Measurements from ENCODE around the gene RAC2.

Gene RAC2

GRCh38 chr22:37231406-37232139 lies 12.5 kb downstream of the RAC2 start:
- TF ChIP-seq CTCF (IDR thresholded peaks at IDR 0.05) = no peak
- Histone ChIP-seq H3K27ac (no peak overlapping the region), H3K4me1 (no peaks in the 10 kb centered on the region), H3K4me3 (ENCODE audit: low read depth, low read length) (no peak overlapping the region), H2AFZ (no peak overlapping the region), H3K27me3 (ENCODE audit: control insufficient read depth, insufficient read depth, low read length) (no peaks in the 10 kb centered on the region), H3K36me3 (ENCODE audit: control insufficient read depth, insufficient read depth, low read length) (no peaks in the 10 kb centered on the region), H3K79me2 (no peaks in the 10 kb centered on the region), H3K9me3 (ENCODE audit: control insufficient read depth, low read length) (no peaks in the 10 kb centered on the region), H3K9ac (no peak overlapping the region), H3K4me2 (ENCODE audit: low read length) (no peak overlapping the region)

GRCh38 chr22:37230673-37231405 lies 13.2 kb downstream of the RAC2 start:
- no peak for TF ChIP-seq CTCF (IDR thresholded peaks at IDR 0.05)

GRCh38 chr22:37229805-37230672 lies 14.0 kb downstream of the RAC2 start:
- H3K9me3 ChIP-seq (ENCODE audit: control insufficient read depth, low read length) = no peaks in the 10 kb centered on the region
- no peaks in the 10 kb centered on the region for H3K4me1 ChIP-seq
- no peak for TF ChIP-seq CTCF (IDR thresholded peaks at IDR 0.05)
- H3K36me3 ChIP-seq (ENCODE audit: control insufficient read depth, insufficient read depth, low read length) = no peaks in the 10 kb centered on the region
- no peak overlapping the region for H3K9ac ChIP-seq
- H3K4me2 ChIP-seq (ENCODE audit: low read length) = no peak overlapping the region
- no peak overlapping the region for H2AFZ ChIP-seq
- H3K27ac ChIP-seq = no peak overlapping the region
- H3K27me3 ChIP-seq (ENCODE audit: control insufficient read depth, insufficient read depth, low read length) = no peaks in the 10 kb centered on the region
- H3K79me2 ChIP-seq = no peaks in the 10 kb centered on the region
- H3K4me3 ChIP-seq (ENCODE audit: low read depth, low read length) = no peak overlapping the region

More at GRCh38 chr22:37230673-37231405, 13.2 kb downstream of the RAC2 start:
- Histone ChIP-seq H3K27ac (no peak overlapping the region), H3K79me2 (no peaks in the 10 kb centered on the region), H3K9me3 (ENCODE audit: control insufficient read depth, low read length) (no peaks in the 10 kb centered on the region), H3K36me3 (ENCODE audit: control insufficient read depth, insufficient read depth, low read length) (no peaks in the 10 kb centered on the region), H3K27me3 (ENCODE audit: control insufficient read depth, insufficient read depth, low read length) (no peaks in the 10 kb centered on the region), H3K9ac (no peak overlapping the region), H2AFZ (no peak overlapping the region), H3K4me3 (ENCODE audit: low read depth, low read length) (no peak overlapping the region), H3K4me2 (ENCODE audit: low read length) (no peak overlapping the region), H3K4me1 (no peaks in the 10 kb centered on the region)

- no peak overlapping the region for H2AFZ ChIP-seq
- H3K79me2 ChIP-seq = no peaks in the 10 kb centered on the region
- H3K36me3 ChIP-seq (ENCODE audit: control insufficient read depth, insufficient read depth, low read length) = no peaks in the 10 kb centered on the region
- H3K9ac ChIP-seq = no peak overlapping the region
- no peak for TF ChIP-seq CTCF (IDR thresholded peaks at IDR 0.05)
- H3K9me3 ChIP-seq (ENCODE audit: control insufficient read depth, low read length) = no peaks in the 10 kb centered on the region
- H3K4me3 ChIP-seq (ENCODE audit: low read depth, low read length) = no peak overlapping the region
- no peaks in the 10 kb centered on the region for H3K27me3 ChIP-seq (ENCODE audit: control insufficient read depth, insufficient read depth, low read length)
- no peaks in the 10 kb centered on the region for H3K4me1 ChIP-seq
- no peak overlapping the region for H3K4me2 ChIP-seq (ENCODE audit: low read length)
- no peak overlapping the region for H3K27ac ChIP-seq
Measured at GRCh38 chr22:37229012-37229804, 14.9 kb downstream of the RAC2 start.
